ENCODE measurements around the gene LAMB3. TPM values are rescaled to one million over a fixed set of nuclear protein-coding genes. Genes with fewer than 3 reads are reported as not detected.

LAMB3 gene
- total RNA-seq, 2 donors from 2014 or later: 0.37 to 1.1 TPM

DNA sequence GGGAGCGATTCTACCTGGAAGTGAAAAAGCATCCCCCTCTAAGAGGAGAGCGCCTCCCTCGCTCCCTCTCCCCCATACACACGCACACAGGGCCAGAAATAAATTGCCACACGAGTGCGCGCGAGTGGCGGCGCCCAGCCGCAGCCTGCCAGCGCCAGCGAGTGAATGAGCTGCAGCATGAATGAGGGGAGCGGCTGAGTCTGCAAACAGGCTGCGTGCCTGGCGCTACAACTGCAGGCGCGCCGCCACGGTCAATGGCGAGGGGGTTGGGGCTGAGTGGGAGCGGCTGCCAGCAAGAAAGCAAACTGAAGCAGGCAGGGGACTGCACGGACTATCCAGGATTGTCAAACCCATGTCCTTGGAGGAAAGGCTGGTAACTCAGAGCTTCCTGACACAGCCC lies 66.6 kb downstream of the LAMB3 start:
- H3K9me3 ChIP-seq (ENCODE audit: control insufficient read depth, low read length, poor library complexity, severe bottlenecking): no peaks in the 10 kb centered on the region
- Mint-ChIP-seq H3K4me3 (peak overlapping the region; percentile 65), H3K4me1 (peaks cover 6% of the 10 kb centered on the region), H3K27ac (no peak overlapping the region), H3K27me3 (peaks cover 18% of the 10 kb centered on the region), H3K36me3 (ENCODE audit: low read depth) (no peaks in the 10 kb centered on the region)
- ATAC-seq (peak; percentile 50), DNase-seq (no peak)

DNA sequence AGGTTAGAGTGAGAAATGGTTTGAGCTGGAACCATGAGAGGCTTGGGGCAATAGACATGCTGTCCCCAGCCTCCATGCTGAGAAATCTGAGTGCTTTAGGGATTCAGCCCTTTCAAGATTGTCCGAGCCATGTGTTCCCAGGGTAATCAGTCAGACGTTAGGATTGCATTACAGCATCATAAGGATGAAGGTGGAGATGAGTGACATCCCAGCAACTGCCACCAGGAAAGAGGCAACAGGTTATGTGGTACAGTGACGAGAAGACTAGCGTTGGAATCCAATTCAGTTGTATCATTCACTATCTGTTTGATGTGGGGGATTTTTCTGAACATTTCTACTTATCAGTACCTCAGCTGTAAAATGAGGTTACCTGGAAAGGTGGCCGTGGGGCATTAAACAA lies 67.0 kb downstream of the LAMB3 start:
- H3K4me1 Mint-ChIP-seq: peaks cover 3% of the 10 kb centered on the region
- H3K27me3 Mint-ChIP-seq: peaks cover 13% of the 10 kb centered on the region
- DNase-seq: no peak
- H3K27ac Mint-ChIP-seq: no peak overlapping the region
- ATAC-seq: no peak
- H3K9me3 ChIP-seq (ENCODE audit: control insufficient read depth, low read length, poor library complexity, severe bottlenecking): no peaks in the 10 kb centered on the region
- H3K4me3 Mint-ChIP-seq: no peak overlapping the region
- H3K36me3 Mint-ChIP-seq (ENCODE audit: low read depth): no peaks in the 10 kb centered on the region

DNA sequence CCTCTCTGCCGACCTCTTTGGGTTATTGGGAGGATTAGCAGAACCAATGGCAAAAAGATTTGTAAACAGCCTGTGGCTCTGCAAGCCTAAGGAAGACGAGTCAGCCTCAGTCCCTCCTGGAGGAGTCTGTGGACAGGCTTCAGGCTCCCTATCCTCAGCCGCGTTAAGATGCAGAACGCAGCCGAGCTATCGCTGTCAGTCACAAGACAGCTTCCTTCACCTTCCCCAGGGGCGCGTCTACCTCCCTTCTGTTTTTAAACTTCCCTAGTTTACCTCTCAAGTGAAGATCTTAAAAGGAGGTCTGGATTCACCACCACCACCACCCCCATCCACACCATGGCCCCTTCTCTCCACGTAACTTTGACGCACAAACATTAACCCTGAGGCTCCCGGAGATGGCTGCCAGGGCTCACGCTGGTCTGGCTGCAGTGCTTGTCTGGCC lies 68.0 kb downstream of the LAMB3 start:
- Mint-ChIP-seq H3K4me3 (no peak overlapping the region), H3K36me3 (ENCODE audit: low read depth) (no peaks in the 10 kb centered on the region), H3K27ac (no peak overlapping the region), H3K27me3 (peaks cover 4% of the 10 kb centered on the region), H3K4me1 (no peaks in the 10 kb centered on the region)
- DNase-seq (no peak), ATAC-seq (no peak)
- H3K9me3 ChIP-seq (ENCODE audit: control insufficient read depth, low read length, poor library complexity, severe bottlenecking): no peaks in the 10 kb centered on the region

DNA sequence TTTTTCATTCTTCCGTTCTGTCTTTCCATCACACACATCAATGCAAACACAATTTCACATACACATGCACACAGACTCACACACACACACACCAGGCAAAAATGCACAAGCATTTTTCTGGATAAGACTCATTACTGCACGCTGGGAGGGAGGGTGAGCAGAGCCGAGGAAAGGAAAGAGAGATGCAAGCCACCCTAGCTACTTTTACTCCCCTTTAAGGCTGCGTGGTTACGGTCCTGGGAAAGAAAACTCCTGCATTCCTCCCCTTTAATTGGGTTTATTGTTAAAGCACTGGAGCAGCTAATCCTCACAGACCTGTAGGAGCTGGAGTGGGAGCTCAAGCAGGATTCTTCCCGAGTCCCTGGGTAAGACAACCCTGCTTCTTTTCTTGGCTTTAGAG lies 68.8 kb downstream of the LAMB3 start, which contains the start of gene CAMK1G:
Gene CAMK1G (plus strand): TSS at position 307 of the 400 bp plus-strand sequence. CDS start 11,270 bp downstream, outside the sequence.
- Mint-ChIP-seq H3K4me1 (no peaks in the 10 kb centered on the region), H3K4me3 (no peak within 1 kb of the TSS), H3K27me3 (no peaks in the 10 kb centered on the region), H3K27ac (no peak within 1 kb of the TSS), H3K36me3 (ENCODE audit: low read depth) (no peaks in the 10 kb centered on the region)
- H3K9me3 ChIP-seq (ENCODE audit: control insufficient read depth, low read length, poor library complexity, severe bottlenecking): no peaks in the 10 kb centered on the region
- ATAC-seq (no peak), DNase-seq (no peak)

DNA sequence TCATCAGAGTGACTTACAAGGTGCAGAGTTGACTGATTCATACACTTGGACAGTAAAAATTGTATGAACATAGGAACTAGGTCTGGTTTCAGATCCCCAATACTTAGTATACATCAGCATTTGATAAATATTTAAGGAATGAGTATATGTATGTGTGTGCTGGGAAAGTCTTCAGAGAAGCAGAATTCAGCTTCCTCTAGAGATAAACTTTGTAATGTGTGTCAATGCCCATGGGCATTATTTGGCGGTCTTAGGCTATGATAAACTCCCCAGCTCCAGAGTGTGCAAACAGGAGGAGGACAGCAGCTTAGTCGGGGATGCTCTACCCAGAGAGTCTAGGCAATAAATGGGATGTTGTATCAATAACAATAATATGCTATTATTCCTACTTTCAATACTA lies 71.6 kb downstream of the LAMB3 start:
- Mint-ChIP-seq H3K27me3 (peaks cover 10% of the 10 kb centered on the region), H3K4me3 (no peak overlapping the region), H3K27ac (no peak overlapping the region), H3K4me1 (peaks cover 7% of the 10 kb centered on the region), H3K36me3 (ENCODE audit: low read depth) (no peaks in the 10 kb centered on the region)
- ATAC-seq (no peak), DNase-seq (no peak)
- H3K9me3 ChIP-seq (ENCODE audit: control insufficient read depth, low read length, poor library complexity, severe bottlenecking): no peaks in the 10 kb centered on the region

DNA sequence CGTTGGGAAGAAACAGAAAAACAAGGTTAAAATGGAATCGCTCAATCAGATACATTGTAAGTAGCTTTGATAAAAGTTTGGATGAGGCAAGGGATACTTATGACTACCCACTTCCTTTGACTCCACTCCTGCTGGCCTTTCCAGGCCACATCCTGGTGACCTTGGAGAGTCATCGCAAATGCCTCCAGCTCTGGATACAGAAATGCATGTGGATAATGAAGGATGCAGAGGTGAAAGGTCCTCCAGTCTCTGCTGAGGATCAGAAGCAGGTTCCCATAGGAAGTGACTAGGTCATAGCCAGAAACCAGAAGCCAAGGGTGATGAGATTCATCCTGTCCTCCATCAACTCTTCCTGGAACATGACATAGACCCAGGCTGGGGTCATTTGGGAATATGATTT lies 74.9 kb downstream of the LAMB3 start:
- no peaks in the 10 kb centered on the region for H3K9me3 ChIP-seq (ENCODE audit: control insufficient read depth, low read length, poor library complexity, severe bottlenecking)
- Mint-ChIP-seq H3K36me3 (ENCODE audit: low read depth) (no peaks in the 10 kb centered on the region), H3K4me1 (peaks cover 7% of the 10 kb centered on the region), H3K27ac (no peak overlapping the region), H3K4me3 (no peak overlapping the region), H3K27me3 (peaks cover 16% of the 10 kb centered on the region)
- no peak for ATAC-seq
- DNase-seq: no peak

DNA sequence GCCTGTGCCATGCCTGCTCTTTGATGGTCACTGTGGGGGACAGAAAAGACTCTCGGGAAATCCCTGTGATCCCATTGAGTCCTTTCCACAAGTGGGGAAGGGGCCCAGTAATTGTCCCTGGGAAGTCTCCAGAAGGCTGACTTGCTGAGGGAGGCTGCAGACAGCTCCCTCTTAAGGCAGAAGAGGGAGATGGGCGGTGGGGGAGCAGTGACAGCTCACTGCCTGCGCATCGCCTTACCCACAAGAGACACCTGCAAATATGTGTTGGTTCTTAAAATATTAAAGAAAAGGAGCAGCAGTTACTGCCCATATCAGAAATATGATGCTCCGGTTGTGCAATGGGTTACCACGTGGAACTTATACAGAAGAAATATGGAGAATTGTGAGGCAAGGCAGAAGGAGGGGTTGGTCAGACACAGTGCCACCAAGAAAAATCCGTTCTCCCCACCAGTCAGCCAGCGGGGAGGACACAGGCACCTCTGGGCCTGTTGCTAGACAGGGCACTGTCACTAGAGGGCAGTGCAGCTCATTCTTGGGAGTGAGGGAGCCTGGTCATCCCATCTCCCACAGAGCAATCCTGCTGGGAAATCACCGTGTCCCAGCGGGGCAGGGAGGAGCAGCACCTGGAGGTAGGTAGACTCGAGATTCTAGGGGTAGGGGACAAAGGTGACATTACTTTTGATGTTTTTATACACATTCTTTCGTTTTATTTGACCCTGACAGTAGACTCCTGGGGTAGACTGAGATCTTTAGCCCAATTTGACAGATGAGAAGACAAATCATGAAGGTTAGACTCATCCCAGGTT lies 75.6 kb downstream of the LAMB3 start:
- Mint-ChIP-seq H3K36me3 (ENCODE audit: low read depth) (no peaks in the 10 kb centered on the region), H3K27ac (no peak overlapping the region), H3K4me1 (peaks cover 7% of the 10 kb centered on the region), H3K4me3 (no peak overlapping the region), H3K27me3 (peaks cover 17% of the 10 kb centered on the region)
- ATAC-seq (peak; percentile 88), DNase-seq (peak; percentile 41 to 64 (median 46))
- no peaks in the 10 kb centered on the region for H3K9me3 ChIP-seq (ENCODE audit: control insufficient read depth, low read length, poor library complexity, severe bottlenecking)

DNA sequence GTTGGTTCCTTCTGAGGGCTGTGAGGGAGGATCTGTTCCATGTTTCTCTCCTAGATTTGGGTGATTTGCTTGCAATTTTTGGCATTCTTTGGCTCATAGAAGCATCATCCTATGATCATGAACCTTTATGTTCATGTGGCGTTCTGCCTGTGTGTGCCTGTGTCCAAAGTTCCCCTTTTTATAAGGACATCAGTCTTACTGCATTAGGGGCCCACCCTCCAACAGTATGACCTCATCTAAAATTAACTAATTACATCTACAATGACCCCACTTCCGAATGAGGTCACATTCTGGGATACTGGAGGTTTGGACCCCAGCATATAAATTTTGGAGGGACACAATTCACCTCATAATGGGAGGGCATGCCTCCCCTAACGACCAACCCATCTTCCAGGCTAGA lies 81.5 kb downstream of the LAMB3 start:
- Mint-ChIP-seq H3K27me3 (peaks cover 44% of the 10 kb centered on the region), H3K36me3 (ENCODE audit: low read depth) (no peaks in the 10 kb centered on the region), H3K4me1 (peaks cover 9% of the 10 kb centered on the region), H3K27ac (no peak overlapping the region), H3K4me3 (no peak overlapping the region)
- no peak for ATAC-seq
- no peaks in the 10 kb centered on the region for H3K9me3 ChIP-seq (ENCODE audit: control insufficient read depth, low read length, poor library complexity, severe bottlenecking)
- no peak for DNase-seq

DNA sequence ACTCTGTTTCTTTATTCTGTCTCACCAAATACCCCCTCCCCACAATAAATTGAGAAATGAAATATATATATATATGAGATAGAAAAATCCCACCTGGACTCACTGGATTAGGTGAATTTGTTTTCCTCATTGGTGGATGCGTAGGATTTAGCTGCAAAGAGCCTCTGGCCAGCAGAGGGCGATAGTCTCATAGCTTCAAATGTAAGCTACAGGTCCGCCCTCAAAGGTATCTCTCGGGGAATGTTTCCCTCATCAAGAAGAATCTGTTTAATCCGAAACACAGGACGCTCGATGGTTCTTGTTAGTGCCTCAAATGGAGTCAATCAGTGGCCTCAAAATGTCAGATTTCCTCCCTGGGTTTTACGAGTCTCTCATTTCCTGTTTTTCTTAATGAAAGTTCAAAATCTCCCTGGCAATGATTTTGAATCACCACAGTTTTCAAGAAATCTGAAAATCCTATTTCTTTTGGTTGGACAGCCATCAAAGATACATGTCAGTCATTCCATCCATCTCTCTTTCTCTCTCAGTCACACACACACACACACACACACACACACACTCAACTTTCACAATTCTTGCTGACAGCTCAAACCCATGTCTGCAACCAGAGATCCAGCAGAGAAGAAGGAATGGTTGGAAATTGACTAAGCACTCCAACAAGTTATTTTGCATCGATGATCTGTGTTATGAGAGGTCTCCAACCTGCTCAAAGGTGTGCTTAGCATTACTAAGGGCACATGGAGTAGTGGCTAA lies 82.6 kb downstream of the LAMB3 start:
- Mint-ChIP-seq H3K36me3 (ENCODE audit: low read depth) (no peaks in the 10 kb centered on the region), H3K27me3 (peaks cover 49% of the 10 kb centered on the region)

DNA sequence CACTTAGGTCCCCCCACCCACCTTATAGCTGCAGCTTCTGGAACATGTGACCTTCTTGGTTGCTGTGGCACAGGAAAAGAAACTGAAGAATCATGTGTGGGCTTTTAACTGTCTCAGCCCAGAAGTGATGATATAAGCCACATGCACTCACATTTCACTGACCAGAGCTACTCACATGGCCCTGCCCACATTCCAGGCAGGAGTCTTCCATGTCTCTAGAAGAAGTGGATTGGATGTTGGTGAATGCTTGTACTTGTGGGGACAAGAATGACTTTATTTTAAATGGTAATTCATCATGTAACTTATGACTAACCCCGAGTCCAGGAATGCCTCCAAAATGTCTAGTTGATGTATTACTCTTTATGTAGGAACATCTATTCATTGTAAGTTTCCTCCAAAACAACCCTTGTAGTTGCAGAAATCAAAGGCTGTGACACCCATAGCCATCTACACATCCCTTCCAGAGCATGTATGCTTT lies 84.5 kb downstream of the LAMB3 start:
- Mint-ChIP-seq H3K27ac (no peak overlapping the region), H3K4me1 (peaks cover 11% of the 10 kb centered on the region), H3K36me3 (ENCODE audit: low read depth) (peaks cover 4% of the 10 kb centered on the region), H3K27me3 (peaks cover 64% of the 10 kb centered on the region), H3K4me3 (no peak overlapping the region)
- ATAC-seq (no peak), DNase-seq (no peak)
- H3K9me3 ChIP-seq (ENCODE audit: control insufficient read depth, low read length, poor library complexity, severe bottlenecking): no peaks in the 10 kb centered on the region

More for the DNA sequence above, 82.6 kb downstream of the LAMB3 start:
- H3K9me3 ChIP-seq (ENCODE audit: control insufficient read depth, low read length, poor library complexity, severe bottlenecking): no peaks in the 10 kb centered on the region
- ATAC-seq: peak; percentile 73
- peak overlapping the region; percentile 45 for H3K4me3 Mint-ChIP-seq
- peak overlapping the region; percentile 68 for H3K27ac Mint-ChIP-seq
- H3K4me1 Mint-ChIP-seq: peaks cover 9% of the 10 kb centered on the region
- DNase-seq: peak; percentile 45 to 65 (median 49)

DNA sequence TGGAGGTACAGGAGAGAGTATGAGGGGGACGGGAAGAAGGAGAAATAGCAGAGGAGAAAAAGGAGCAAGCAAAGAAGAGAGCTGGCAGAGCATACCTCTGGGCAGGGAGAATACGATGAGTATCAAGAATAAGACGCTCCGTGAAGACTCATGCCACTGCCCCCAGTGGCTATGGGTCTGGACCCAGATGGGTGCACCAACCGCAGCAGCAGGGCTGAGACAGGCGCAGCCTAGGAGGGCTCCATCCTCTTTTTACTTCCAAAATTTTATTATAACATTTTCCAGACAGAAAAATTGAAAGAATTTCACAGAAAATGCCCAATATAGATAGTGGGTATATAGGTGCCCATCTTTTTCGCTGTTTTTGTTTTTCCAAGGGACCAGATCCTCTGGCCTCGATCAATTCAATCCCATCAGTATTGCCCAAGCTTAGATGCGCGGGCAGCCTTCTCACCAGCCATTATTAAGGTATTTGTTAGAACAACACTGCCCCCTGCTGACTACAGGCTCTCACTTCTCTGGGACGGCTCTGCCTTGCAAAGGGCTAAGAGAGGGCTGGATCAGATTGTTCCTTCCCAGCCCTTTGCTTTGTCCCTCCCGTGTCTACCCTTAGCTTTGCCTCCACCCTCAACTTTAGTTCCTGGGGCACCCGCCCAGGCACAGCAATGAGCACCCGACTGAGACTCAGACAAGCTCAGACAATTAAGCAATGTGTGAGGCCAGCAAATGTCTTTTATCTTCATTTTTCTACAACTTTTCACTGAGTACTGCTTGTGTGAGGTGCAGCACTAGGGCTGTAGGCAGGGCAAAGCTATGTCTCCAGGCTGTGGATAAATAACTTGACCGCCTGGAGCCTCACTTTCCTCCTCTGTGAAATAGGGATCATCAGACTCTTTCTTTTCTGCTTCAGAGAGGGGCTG lies 86.2 kb downstream of the LAMB3 start:
- no peak overlapping the region for H3K27ac Mint-ChIP-seq
- peak; percentile 88 for ATAC-seq
- peaks cover 4% of the 10 kb centered on the region for H3K36me3 Mint-ChIP-seq (ENCODE audit: low read depth)
- H3K27me3 Mint-ChIP-seq: peaks cover 75% of the 10 kb centered on the region
- H3K4me1 Mint-ChIP-seq: peaks cover 11% of the 10 kb centered on the region
- H3K4me3 Mint-ChIP-seq: no peak overlapping the region
- no peaks in the 10 kb centered on the region for H3K9me3 ChIP-seq (ENCODE audit: control insufficient read depth, low read length, poor library complexity, severe bottlenecking)
- peak; percentile 49 to 70 (median 51) for DNase-seq
